Hindlimb muscle (tissue), 1 donor: ENCODE measurements around the gene CD244. TPM values are rescaled to one million over a fixed set of nuclear protein-coding genes. Genes with fewer than 3 reads are reported as not detected.

Source experiments
- polyA plus RNA-seq: library from polyadenylated mRNA; unstranded; fragments of 120-200 nt; gene quantifications from one replicate; pipeline ENCODE4 v1.2.1, GENCODE V29; 2013; ENCODE audit not compliant: insufficient read length

CD244 gene
- polyA plus RNA-seq, 1 donor, result 0.14 TPM

Other genes with a start within 250 kb of the CD244 start
- gene SLAMF1, start 215.8 kb downstream of the CD244 start, polyA plus RNA-seq, result not detected
- gene CD48, start 151.1 kb downstream of the CD244 start, polyA plus RNA-seq, result 2.1 TPM
- gene SLAMF7, start 123.6 kb downstream of the CD244 start, polyA plus RNA-seq, result 0.71 TPM
- gene LY9, start 66.7 kb downstream of the CD244 start, polyA plus RNA-seq, result 0.34 TPM
- gene ITLN1, start 22.3 kb upstream of the CD244 start, polyA plus RNA-seq, result not detected
- not detected for gene ITLN2, start 91.9 kb upstream of the CD244 start, polyA plus RNA-seq
- gene F11R, start 158.3 kb upstream of the CD244 start, polyA plus RNA-seq, result 12.4 TPM
- gene TSTD1, start 176.1 kb upstream of the CD244 start, polyA plus RNA-seq, result 30.0 TPM
- gene USF1, start 183.1 kb upstream of the CD244 start, polyA plus RNA-seq, result 34.8 TPM
- gene ARHGAP30, start 207.0 kb upstream of the CD244 start, polyA plus RNA-seq, result 4.7 TPM
- 0.43 TPM for gene NECTIN4, start 226.7 kb upstream of the CD244 start, polyA plus RNA-seq
- gene KLHDC9, start 235.5 kb upstream of the CD244 start, polyA plus RNA-seq, result 0.86 TPM